D721Med (cell line): ENCODE measurements around the gene NOL4L.

Experiments used
- DNase-seq: peaks from one replicate; pipeline ENCODE4 v3.0.0; 2011; ENCODE audit warnings: low spot score; ENCODE audit not compliant: insufficient read length
- FAIRE-seq: peaks from 2 replicates; lab custom pipeline; 2011; peaks lifted over from hg19 to GRCh38; lab: Jason Lieb, UNC
- CTCF ChIP-seq: IDR thresholded peaks from 2 replicates; pipeline ENCODE4 v1.5.1; 2012; ENCODE audit warnings: mild to moderate bottlenecking, control low read depth; ENCODE audit not compliant: insufficient read depth; ENCODE audit errors: missing control alignments

NOL4L gene

GRCh38 chr20:32484958-32485769 lies 100.0 kb downstream of the NOL4L start:
- FAIRE-seq (peak; percentile 21), DNase-seq (no peak)
- TF ChIP-seq CTCF, result peak; percentile 65

- no peak for FAIRE-seq
- no peak for TF ChIP-seq CTCF
- DNase-seq, result no peak
Measured at GRCh38 chr20:32484225-32484957, 100.7 kb downstream of the NOL4L start.

GRCh38 chr20:32483351-32484224 lies 101.5 kb downstream of the NOL4L start:
- DNase-seq, result peak; percentile 51
- FAIRE-seq, result no peak
- TF ChIP-seq CTCF, result no peak

DNA sequence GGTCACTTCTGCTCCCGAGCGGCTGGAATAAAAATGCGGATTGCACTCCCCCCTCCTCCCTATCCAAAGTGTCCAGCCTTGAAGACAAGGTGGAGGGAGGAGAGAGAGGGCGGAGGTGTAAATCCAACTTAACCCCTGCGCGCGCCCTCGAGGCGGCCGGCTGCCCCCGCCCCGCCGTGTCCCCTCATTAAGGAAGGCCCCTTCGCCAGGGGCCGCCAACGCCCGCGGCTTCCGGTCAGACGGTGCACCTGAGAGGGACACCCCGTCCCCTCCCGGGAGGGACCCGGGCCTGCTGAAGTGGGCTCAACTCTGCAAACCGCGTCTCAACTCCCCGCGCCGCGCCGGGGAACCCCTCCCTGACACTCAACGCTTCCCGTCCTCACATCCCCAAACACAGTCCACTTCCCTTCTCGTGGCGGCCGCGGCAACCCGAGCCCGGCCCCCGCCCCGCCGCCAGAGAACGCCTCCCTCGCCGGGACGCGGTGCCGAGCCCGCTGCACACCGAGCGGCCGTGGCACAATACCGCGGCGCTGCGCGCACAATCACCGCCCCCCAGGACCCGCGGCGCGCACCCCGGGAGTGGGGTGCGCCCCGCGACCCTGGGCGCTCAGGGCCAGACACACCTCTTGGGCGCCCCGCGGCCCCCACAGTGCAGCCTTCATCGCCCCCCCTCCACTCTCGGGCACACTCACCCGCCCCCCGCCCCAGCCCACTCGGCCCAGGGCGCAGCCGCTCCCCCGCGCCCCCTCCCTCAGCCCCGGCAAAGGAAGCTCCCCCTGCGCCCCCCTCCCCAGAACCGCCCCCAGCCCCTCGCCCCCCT lies 102.5 kb downstream of the NOL4L start:
- FAIRE-seq (no peak), DNase-seq (peak; percentile 21)
- no peak for TF ChIP-seq CTCF

DNA sequence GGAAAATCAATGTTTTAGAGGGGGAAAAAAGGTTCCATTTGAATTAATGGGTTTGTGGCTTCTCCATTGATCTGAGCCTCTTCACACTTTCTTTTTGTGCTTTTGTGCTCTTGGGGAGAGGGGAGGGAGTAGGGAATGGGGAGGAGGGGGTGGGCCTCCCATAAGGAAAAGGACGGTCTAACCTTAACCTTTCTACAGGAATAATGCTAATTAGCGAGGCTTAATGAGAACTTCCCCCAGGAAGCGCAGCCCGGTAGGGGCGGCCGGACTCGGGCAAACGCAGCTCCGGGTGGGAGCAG lies 103.0 kb downstream of the NOL4L start:
- no peak for DNase-seq
- no peak for FAIRE-seq
- TF ChIP-seq CTCF, result no peak

DNA sequence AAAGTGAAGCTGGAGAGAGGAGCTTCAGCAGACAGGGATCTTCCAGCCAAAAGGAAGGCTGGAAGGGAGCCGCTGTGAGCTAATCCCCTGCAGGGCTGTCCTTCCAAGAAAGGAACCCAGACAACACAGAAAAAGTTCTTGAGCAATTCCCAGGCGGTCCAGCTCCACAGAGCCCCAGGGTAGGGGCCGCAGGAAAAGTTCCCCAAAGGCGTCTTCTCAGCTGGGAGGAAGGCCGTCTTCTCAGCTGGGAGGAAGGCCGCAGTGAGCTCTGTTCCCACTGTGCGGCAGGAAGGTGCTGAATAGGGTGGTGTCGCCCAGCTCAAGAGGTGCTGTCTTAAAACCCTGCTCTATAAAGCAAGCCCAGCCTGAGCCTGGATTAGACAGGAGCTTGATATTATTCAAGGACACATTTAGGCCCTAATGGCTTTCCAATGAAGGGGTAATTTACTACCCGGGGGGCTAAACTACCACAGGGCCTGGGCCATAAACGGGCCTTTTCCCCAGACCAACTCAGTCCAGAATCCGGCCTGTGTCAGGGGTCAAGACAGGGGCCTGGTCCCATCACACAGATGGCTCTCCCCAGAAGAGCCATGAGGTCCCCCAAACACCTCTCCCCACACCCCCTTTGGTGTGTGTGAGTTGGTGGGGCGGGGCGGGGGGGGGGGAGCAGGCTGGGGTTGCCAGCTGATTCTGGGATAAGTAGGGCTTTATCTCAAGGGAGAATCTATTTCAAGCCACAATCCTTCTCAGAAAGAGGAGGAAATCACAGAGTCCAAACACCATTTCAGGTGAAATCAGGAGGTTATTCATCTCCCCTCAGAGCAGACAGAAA lies 103.6 kb downstream of the NOL4L start:
- DNase-seq (no peak), FAIRE-seq (no peak)
- TF ChIP-seq CTCF, result no peak
